HG03095 (cell line): ENCODE data around the gene ZNF827.
"Not testable (repeated sequence)": the region's sequence is repeated elsewhere in the genome, so short reads cannot be mapped to it uniquely, and the experiment has no call there.

Experiments
- ATAC-seq: cut with Tn5 transposase; IDR thresholded peaks from one replicate; pipeline ENCODE4 v1.9.1; 2021; ENCODE audit warnings: moderate library complexity; ENCODE audit not compliant: unreplicated experiment

Gene ZNF827

DNA sequence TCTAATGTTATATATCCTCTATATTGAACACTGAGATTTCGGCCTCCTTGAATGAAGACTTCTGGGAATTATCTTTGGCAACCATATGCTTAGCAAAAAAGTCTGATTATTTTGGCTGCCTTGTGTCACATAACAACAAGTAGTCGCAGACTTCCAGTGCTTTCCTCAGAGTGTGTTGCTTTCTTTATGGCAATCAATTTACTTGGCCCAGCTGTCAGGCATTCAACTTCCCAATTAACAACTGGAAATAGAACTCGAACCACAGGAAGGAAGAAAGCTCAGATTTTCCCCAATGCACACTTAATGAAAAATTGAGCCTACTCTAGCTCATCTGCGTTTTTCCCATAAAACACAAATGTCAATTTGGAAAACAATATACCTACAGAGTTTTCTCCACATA is 71.6 kb downstream of the ZNF827 start:
- ATAC-seq, result no peak

DNA sequence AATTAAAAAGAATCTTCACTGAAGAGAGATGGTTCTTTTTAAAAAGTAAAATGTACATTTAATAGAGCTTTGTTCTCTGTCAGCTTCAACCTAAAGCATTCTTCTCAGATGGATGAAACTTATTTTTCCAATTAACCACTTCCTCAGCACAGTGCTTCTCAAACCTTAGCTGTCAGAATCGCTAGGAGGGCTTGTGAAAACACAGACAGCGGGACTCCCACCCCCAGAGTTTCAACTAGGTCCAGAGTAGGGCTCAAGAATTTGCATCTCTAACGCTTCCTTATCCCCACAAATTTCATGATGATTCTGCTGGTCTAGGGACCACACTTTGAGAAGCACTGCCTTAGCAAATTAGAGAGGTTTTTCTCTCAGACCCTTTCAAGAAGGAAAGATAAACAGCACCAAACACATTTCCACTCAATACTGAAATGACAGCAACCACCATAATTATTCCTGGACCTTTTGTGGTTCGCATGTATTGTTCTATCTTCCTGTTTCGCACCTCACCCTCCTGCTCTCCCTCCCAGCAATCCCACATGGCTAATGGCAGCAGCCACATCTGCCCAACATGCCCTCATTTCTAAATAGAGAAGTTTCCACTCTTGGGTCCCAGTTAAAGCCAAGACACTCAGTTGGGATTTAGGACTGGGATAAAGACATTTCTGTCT is 73.2 kb downstream of the ZNF827 start:
- ATAC-seq, result no peak

- ATAC-seq, result no peak
Observed at GRCh38 chr4:145863191-145863590, 75.4 kb downstream of the ZNF827 start.

GRCh38 chr4:145861336-145862318 is 77.0 kb downstream of the ZNF827 start:
- ATAC-seq, result no peak

GRCh38 chr4:145860897-145861296 is 77.7 kb downstream of the ZNF827 start:
- no peak for ATAC-seq

- no peak for ATAC-seq
Observed at GRCh38 chr4:145860446-145860845, 78.2 kb downstream of the ZNF827 start.

DNA sequence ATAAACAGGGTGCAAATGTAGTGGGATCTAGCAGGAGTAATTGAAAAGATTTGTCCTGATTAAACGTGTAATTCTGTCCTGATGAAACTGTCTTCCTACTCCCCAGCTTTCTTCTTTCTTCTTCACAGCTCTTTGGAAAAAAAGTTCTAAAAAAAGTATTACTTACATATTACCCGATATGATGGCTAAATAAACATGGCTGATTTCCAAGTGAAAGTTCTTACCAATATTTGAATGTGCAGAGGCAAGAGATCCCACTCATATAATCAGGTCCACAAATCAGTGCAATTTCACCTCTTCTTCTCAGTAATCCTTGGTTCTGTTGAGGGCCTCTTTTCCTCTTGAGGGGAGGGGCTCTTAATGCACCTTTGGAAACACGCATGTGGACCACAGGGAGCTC is 78.7 kb downstream of the ZNF827 start:
- no peak for ATAC-seq

DNA sequence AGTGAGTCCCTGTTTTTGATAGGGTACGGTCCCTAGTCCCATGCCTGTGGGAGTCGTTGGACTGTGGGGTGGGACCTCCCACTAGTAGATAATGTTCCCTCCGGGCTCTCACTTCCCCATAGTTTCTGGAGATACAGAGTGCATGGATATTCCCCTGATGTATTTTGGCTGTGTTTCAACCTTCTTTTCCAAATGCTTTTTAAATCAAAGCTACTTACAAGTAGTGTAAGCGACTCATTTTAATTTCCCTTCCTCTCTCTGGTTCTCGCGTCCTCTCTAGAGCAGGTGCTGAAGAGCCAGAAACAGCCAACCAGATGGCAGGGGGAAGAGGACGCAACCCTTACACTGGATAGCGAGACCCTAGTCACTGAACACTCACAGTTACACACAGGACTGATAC is 79.2 kb downstream of the ZNF827 start:
- ATAC-seq, result no peak

GRCh38 chr4:145852256-145852839 is 86.3 kb downstream of the ZNF827 start:
- ATAC-seq, result no peak

- no peak for ATAC-seq
Observed at GRCh38 chr4:145851511-145852201, 87.0 kb downstream of the ZNF827 start.

DNA sequence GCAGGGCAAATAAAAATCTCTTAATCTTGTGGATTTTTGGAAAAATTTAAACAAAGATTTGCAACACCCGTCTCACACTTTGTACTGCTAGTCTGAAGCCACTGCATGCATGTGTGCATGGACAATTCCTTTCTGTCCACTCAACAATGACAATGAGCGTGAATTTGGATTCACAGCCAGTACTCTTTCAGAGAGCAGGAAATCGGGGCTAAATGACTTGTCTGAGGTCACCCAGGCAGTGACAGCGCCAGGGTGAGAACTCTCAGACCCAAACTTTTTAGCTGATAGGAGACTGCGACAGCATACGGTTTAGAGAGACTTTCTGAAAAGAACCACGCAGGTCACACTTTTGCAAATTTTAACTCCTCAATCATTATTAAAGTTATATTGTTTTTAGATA is 90.9 kb downstream of the ZNF827 start:
- ATAC-seq, result no peak

GRCh38 chr4:145845118-145845517 is 93.5 kb downstream of the ZNF827 start:
- no peak for ATAC-seq

- ATAC-seq, result no peak
Observed at GRCh38 chr4:145843639-145844038, 95.0 kb downstream of the ZNF827 start.

- ATAC-seq, result no peak
Observed at GRCh38 chr4:145843148-145843547, 95.5 kb downstream of the ZNF827 start.

- no peak for ATAC-seq
Observed at GRCh38 chr4:145842224-145842887, 96.3 kb downstream of the ZNF827 start.

GRCh38 chr4:145840801-145841200 is 97.8 kb downstream of the ZNF827 start:
- no peak for ATAC-seq

DNA sequence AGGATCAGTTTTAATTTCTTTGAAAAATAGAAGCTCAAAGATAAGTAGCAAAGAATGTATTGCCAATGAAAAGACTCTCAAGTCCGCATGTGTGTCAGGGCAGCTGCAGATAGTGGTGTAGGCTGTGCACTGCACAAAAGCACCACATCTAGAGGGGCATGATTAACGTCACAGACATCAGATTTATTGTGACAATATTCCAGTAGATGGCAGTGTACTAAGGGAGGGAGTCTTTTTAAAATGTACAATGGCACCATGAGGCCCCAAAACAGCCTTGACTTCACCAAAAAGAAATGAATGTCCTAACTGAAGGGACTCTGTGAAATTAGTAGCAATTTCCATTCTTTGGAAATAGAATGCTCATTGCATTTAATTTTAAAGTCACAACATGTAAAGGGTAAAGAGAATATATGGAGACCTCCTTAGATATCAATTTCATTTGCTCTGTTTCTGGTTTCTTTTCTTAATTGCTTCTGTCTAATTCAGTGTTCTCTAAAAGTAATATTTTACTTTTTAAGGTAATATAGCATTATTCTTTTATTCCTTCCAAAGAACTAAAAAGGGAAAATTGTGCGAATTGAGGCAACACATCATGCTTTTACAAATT is 98.4 kb downstream of the ZNF827 start:
- peak; percentile 89 for ATAC-seq

GRCh38 chr4:145839151-145839550 is 99.5 kb downstream of the ZNF827 start:
- no peak for ATAC-seq

DNA sequence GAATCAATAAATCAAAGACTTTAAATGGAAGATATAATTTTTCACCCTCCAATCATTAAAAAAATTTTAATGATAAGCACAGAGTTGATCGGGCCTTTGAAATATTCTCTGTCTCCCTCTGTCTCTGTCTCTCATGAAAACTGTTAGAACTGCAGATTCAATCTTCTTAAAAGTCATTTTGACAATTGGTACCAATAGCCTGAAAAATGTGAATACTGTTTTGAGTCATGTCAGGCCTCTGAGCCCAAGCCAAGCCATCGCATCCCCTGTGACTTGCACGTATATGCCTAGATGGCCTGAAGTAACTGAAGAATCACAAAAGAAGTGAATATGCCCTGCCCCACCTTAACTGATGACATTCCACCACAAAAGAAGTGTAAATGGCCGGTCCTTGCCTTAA is 106.2 kb downstream of the ZNF827 start:
- not testable (repeated sequence) for ATAC-seq

GRCh38 chr4:145830699-145831098 is 107.9 kb downstream of the ZNF827 start:
- peak; percentile 54 for ATAC-seq
